ENCODE data around the gene UTF1. TPM values are rescaled to one million over a fixed set of nuclear protein-coding genes. Genes with fewer than 3 reads are reported as not detected.

The UTF1 gene
- total and polyA plus RNA-seq, 2 of the 8 experiments (the other 6 are each of a cell fraction or from before 2014, with no cell fraction given) = 0.47 to 21.8 TPM

- H3K4me3 ChIP-seq (ENCODE audit: extremely low read depth in 1 of 4, insufficient read depth in 2 of 4, low read depth in 3 of 4, low read length in 4 of 4) = no peak overlapping the region
- H2BK120ac ChIP-seq (replicated peaks; ENCODE audit: low read depth, low read length) = no peak overlapping the region
- no peak overlapping the region for H4K5ac ChIP-seq (ENCODE audit: insufficient read length, low read depth, low read length)
- no peak overlapping the region for H3K23ac ChIP-seq (ENCODE audit: insufficient read length)
- no peak overlapping the region for H2AFZ ChIP-seq (ENCODE audit: low read length)
- no peaks in the 10 kb centered on the region for H4K20me1 ChIP-seq (replicated peaks in 1 of 2; ENCODE audit: control insufficient read depth in 1 of 2, insufficient read depth in 2 of 2, low read length in 2 of 2)
- H2BK15ac ChIP-seq (ENCODE audit: low read length) = no peak overlapping the region
- no peak overlapping the region for H3K56ac ChIP-seq (replicated peaks; ENCODE audit: insufficient read length, low read depth, low read length)
- TF ChIP-seq ASH2L (IDR thresholded peaks at IDR 0.05; ENCODE audit: low read length) = no peak
- no peak for TF ChIP-seq TAF7 (optimal IDR thresholded peaks at IDR 0.05; ENCODE audit: borderline replicate concordance, low read depth, low read length)
- TF ChIP-seq SIRT6 (IDR thresholded peaks at IDR 0.05; ENCODE audit: low read length) = no peak
- no peak for TF ChIP-seq SP4 (IDR thresholded peaks at IDR 0.05; ENCODE audit: low read length)
- TF ChIP-seq CBX5 (IDR thresholded peaks at IDR 0.05; ENCODE audit: low read depth, low read length) = no peak
- TF ChIP-seq MAFK (IDR thresholded peaks at IDR 0.05; ENCODE audit: low read depth, low read length) = no peak
- no peak for TF ChIP-seq JUN (IDR thresholded peaks at IDR 0.05; ENCODE audit: low read depth, low read length)
- TF ChIP-seq CREB1 (IDR thresholded peaks at IDR 0.05) = no peak
- TF ChIP-seq EZH2 (IDR thresholded peaks at IDR 0.05; ENCODE audit: low read depth, low read length, severe bottlenecking) = no peak
- no peak for TF ChIP-seq CTBP2 (IDR thresholded peaks at IDR 0.05; ENCODE audit: borderline replicate concordance, insufficient read depth, insufficient read length, low read length)
- no peak for TF ChIP-seq HDAC2 (IDR thresholded peaks at IDR 0.05; ENCODE audit: borderline replicate concordance in 1 of 2, low read depth in 2 of 2, low read length in 2 of 2)
- TF ChIP-seq TEAD4 (IDR thresholded peaks at IDR 0.05; ENCODE audit: low read depth, low read length) = no peak
- no peaks in the 10 kb centered on the region for H3K9me3 ChIP-seq (ENCODE audit: insufficient read depth in 2 of 2, low read depth in 1 of 2, low read length in 1 of 2)
- no peak overlapping the region for H3K27ac ChIP-seq (ENCODE audit: low read depth, low read length)
- no peaks in the 10 kb centered on the region for H3K79me1 ChIP-seq (ENCODE audit: low read depth, low read length)
- no peak overlapping the region for H3K4ac ChIP-seq (replicated peaks; ENCODE audit: insufficient read length, low read depth, low read length)
- DNase-seq (ENCODE audit: low read depth in 1 of 2, low spot score in 2 of 2) = no peak
- H3K9ac ChIP-seq (replicated peaks in 1 of 4; ENCODE audit: extremely low read depth in 1 of 4, low read depth in 3 of 4, low read length in 3 of 4) = no peak overlapping the region
- H4K91ac ChIP-seq (replicated peaks; ENCODE audit: insufficient read length, low read length) = no peak overlapping the region
- H3K23me2 ChIP-seq (ENCODE audit: low read depth, low read length) = no peaks in the 10 kb centered on the region; the same call in 1 of the 2 replicates
- no peak overlapping the region for H2BK20ac ChIP-seq (ENCODE audit: low read length)
- H3K79me2 ChIP-seq (ENCODE audit: control insufficient read depth in 1 of 2, insufficient read depth in 2 of 2, low read length in 2 of 2) = no peaks in the 10 kb centered on the region
- 84% methylated on average over 14 of the region's 14 CpGs; no CpG with 5 or more reads in 1 of the 2 experiments for WGBS, 2 experiments (ENCODE audit: extremely low coverage in 1 of 2, insufficient coverage in 1 of 2, insufficient read length in 1 of 2, insufficient replicate concordance in 2 of 2, low coverage in 1 of 2, low lambda C conversion rate in 2 of 2, missing lambda C conversion rate in 1 of 2)
- ChIA-PET POLR2A (ENCODE audit: partially characterized antibody) (interaction anchor here (1.3 kb wide), 1 partner anchor 14 kb away, joined by 4 read pairs; the partner anchor contains the start of gene VENTX), CTCF (ENCODE audit: partially characterized antibody) (interaction anchor here (1.1 to 2.2 kb wide), 5 partner anchors 22 to 80 kb away, joined by 4 to 11 read pairs (median 6); partner anchors contain the start of gene ADAM8)
- no peak overlapping the region for H3K4me2 ChIP-seq (ENCODE audit: insufficient read depth in 1 of 2, low read depth in 2 of 2, low read length in 2 of 2)
- peaks cover 0 to 15% (median 9%) of the 10 kb centered on the region in 4 experiments; a peak in 6 of 7 replicates for H3K4me1 ChIP-seq (replicated peaks in 1 of 4; ENCODE audit: control insufficient read depth in 3 of 4, insufficient read depth in 4 of 4, low read length in 3 of 4)
- H3K36me3 ChIP-seq (ENCODE audit: control insufficient read depth in 2 of 4, insufficient read depth in 4 of 4, low read length in 3 of 4) = no peaks in the 10 kb centered on the region
- no peak overlapping the region for H2BK12ac ChIP-seq (ENCODE audit: low read depth, low read length)
- no peak overlapping the region for H3K14ac ChIP-seq (ENCODE audit: insufficient read length)
- no peak overlapping the region; the same call in 1 of the 2 replicates for H4K8ac ChIP-seq (ENCODE audit: extremely low read depth, insufficient read depth, low read length)
- no peak overlapping the region for H2AK5ac ChIP-seq (ENCODE audit: low read depth, low read length)
- no peak overlapping the region for H2BK5ac ChIP-seq (ENCODE audit: low read depth, low read length)
- FAIRE-seq = no peak
- H3K27me3 ChIP-seq (replicated peaks in 1 of 4; ENCODE audit: control insufficient read depth in 3 of 4, extremely low read depth in 1 of 4, insufficient read depth in 3 of 4, low read length in 3 of 4) = peaks cover under 1 to 7% (median 6%) of the 10 kb centered on the region in 4 experiments; a peak in 6 of 7 replicates
- no peak overlapping the region for H3K18ac ChIP-seq (ENCODE audit: extremely low read depth, low read length)
Measured at GRCh38 chr10:133224076-133224475, 5.9 kb upstream of the UTF1 start.
